Liver (tissue), 9 donors: ENCODE data around the gene PAPSS1. TPM values are rescaled to one million over a fixed set of nuclear protein-coding genes. Genes with fewer than 3 reads are reported as not detected.

Experiments
- DNase-seq: peaks from one replicate; pipeline ENCODE4 v3.0.0-alpha.2; 2017; ENCODE audit warnings: low spot score
- H3K27ac ChIP-seq, 2 donors: one replicate each; pipeline ENCODE4 v1.7.0; 2013; ENCODE audit warnings: inconsistent platforms in 2 of 2, low read length in 2 of 2, control low read depth in 1 of 2, low read depth in 1 of 2, mild to moderate bottlenecking in 1 of 2
- H3K27me3 ChIP-seq, 4 donors: one replicate each; pipeline versions ENCODE4 v1.6.1 to v1.7.0; 2013; ENCODE audit warnings: low read length in 3 of 4, inconsistent platforms in 1 of 4, mild to moderate bottlenecking in 1 of 4, moderate library complexity in 1 of 4; ENCODE audit not compliant: control insufficient read depth in 4 of 4, insufficient read depth in 4 of 4
- H3K36me3 ChIP-seq, 4 donors: one replicate each; pipeline versions ENCODE4 v1.6.1 to v1.7.0; 2013; ENCODE audit warnings: low read length in 3 of 4, mild to moderate bottlenecking in 3 of 4, low read depth in 1 of 4, moderate library complexity in 1 of 4; ENCODE audit not compliant: control insufficient read depth in 4 of 4, insufficient read depth in 3 of 4
- H3K4me1 ChIP-seq, 4 donors: one replicate each; pipeline versions ENCODE4 v1.6.1 to v1.7.0; 2013; ENCODE audit warnings: low read length in 3 of 4, mild to moderate bottlenecking in 3 of 4, moderate library complexity in 1 of 4; ENCODE audit not compliant: control insufficient read depth in 4 of 4, insufficient read depth in 4 of 4
- H3K4me3 ChIP-seq, 3 donors: one replicate each; pipeline versions ENCODE4 v1.6.1 to v1.7.0; 2013; ENCODE audit warnings: low read length in 3 of 3, control low read depth in 1 of 3, low read depth in 1 of 3, mild to moderate bottlenecking in 1 of 3
- H3K9ac ChIP-seq, 2 donors: one replicate each; pipeline ENCODE4 v1.7.0; 2013; ENCODE audit warnings: low read length in 2 of 2, mild to moderate bottlenecking in 2 of 2, moderate library complexity in 2 of 2, control low read depth in 1 of 2, low read depth in 1 of 2
- H3K9me3 ChIP-seq, 4 donors: one replicate each; pipeline versions ENCODE4 v1.6.1 to v1.7.0; 2013; ENCODE audit warnings: low read length in 3 of 4; ENCODE audit not compliant: control insufficient read depth in 4 of 4
- EGR1 ChIP-seq, 2 donors: IDR thresholded peaks; 2 replicates each; pipeline ENCODE4 v1.6.1; 2016 to 2018; ENCODE audit warnings: antibody characterized with exemption in 2 of 2, low read depth in 2 of 2
- FOXA1 ChIP-seq: IDR thresholded peaks from 2 replicates; pipeline ENCODE4 v1.6.1; 2016; ENCODE audit warnings: antibody characterized with exemption
- FOXA2 ChIP-seq: IDR thresholded peaks from 2 replicates; pipeline ENCODE4 v1.6.1; 2016; ENCODE audit warnings: antibody characterized with exemption
- GABPA ChIP-seq, 2 donors: IDR thresholded peaks in 1 of 2; conservative IDR thresholded peaks in 1 of 2; 2 replicates each; pipeline ENCODE4 v1.6.1; 2016; ENCODE audit warnings: antibody characterized with exemption in 2 of 2, mild to moderate bottlenecking in 1 of 2, moderate library complexity in 1 of 2
- HNF4A ChIP-seq, 2 donors: conservative IDR thresholded peaks; 2 replicates each; pipeline ENCODE4 v1.6.1; 2016; ENCODE audit warnings: antibody characterized with exemption in 2 of 2, mild to moderate bottlenecking in 2 of 2
- HNF4G ChIP-seq: IDR thresholded peaks from 2 replicates; pipeline ENCODE4 v1.6.1; 2016; ENCODE audit warnings: antibody characterized with exemption
- JUND ChIP-seq, 2 donors: IDR thresholded peaks; 2 replicates each; pipeline ENCODE4 v1.6.1; 2016; ENCODE audit warnings: antibody characterized with exemption in 2 of 2
- NR2F2 ChIP-seq: IDR thresholded peaks from 2 replicates; pipeline ENCODE4 v1.6.1; 2016; ENCODE audit warnings: antibody characterized with exemption
- RAD21 ChIP-seq, 2 donors: IDR thresholded peaks; 2 replicates each; pipeline ENCODE4 v1.6.1; 2016; ENCODE audit warnings: antibody characterized with exemption in 2 of 2, mild to moderate bottlenecking in 2 of 2
- REST ChIP-seq: IDR thresholded peaks from 2 replicates; pipeline ENCODE4 v1.6.1; 2016; ENCODE audit warnings: antibody characterized with exemption, mild to moderate bottlenecking
- RXRA ChIP-seq, 2 donors: IDR thresholded peaks; 2 replicates each; pipeline ENCODE4 v1.6.1; 2017 to 2018; ENCODE audit warnings: antibody characterized with exemption in 2 of 2, mild to moderate bottlenecking in 1 of 2
- SP1 ChIP-seq: IDR thresholded peaks from 2 replicates; pipeline ENCODE4 v1.6.1; 2018; ENCODE audit warnings: antibody characterized with exemption, mild to moderate bottlenecking
- TAF1 ChIP-seq: conservative IDR thresholded peaks from 2 replicates; pipeline ENCODE4 v1.6.1; 2016; ENCODE audit warnings: antibody characterized with exemption, mild to moderate bottlenecking
- YY1 ChIP-seq: IDR thresholded peaks from 2 replicates; pipeline ENCODE4 v1.6.1; 2016; ENCODE audit warnings: antibody characterized with exemption, mild to moderate bottlenecking
- WGBS: extraction: QIAGEN DNeasy Blood & Tissue Kit; methylation state at CpG from one replicate; pipeline ENCODE4 v1.1.7; 2013; 5-methylcytosine and 5-hydroxymethylcytosine counted together
- polyA plus RNA-seq, 2 donors: library from polyadenylated mRNA; stranded (reverse) in 1 of 2; unstranded in 1 of 2; fragments of 200-250 nt in 1 of 2; fragments of >200 nt in 1 of 2; fragmentation: Nextera tagmentation in 1 of 2; extraction: Ambion mirVana in 1 of 2; gene quantifications; one replicate each; pipeline versions ENCODE4 v1.2.1 to v1.2.3, GENCODE V29; 2013 to 2015
- total RNA-seq, 2 donors: library from RNA; depleted of rRNA; stranded (reverse); fragments of >200 nt; gene quantifications; one replicate each; pipeline ENCODE4 v1.2.3, GENCODE V29; 2014
- TF ChIP-seq, protein P1 (sequence below): IDR thresholded peaks from 2 replicates; pipeline ENCODE4 v1.6.1; 2016; ENCODE audit warnings: antibody characterized with exemption
- TF ChIP-seq, protein P2 (sequence below): IDR thresholded peaks from 2 replicates; pipeline ENCODE4 v1.6.1; 2016; ENCODE audit warnings: antibody characterized with exemption
- TF ChIP-seq, protein P3 (sequence below): fragments of 150-350 bp; IDR thresholded peaks from 2 replicates; pipeline ENCODE4 v1.5.1; 2017; ENCODE audit warnings: improper control_type of control experiment, low read depth, low read length; ENCODE audit not compliant: missing input control
- TF ChIP-seq, protein P4 (sequence below): IDR thresholded peaks from 2 replicates; pipeline ENCODE4 v1.6.1; 2016; ENCODE audit warnings: antibody characterized with exemption
- donor health status: healthy.
- donor health status: healthy.
- donor health status: healthy.
- donor health status: healthy.
- donor health status: healthy.

PAPSS1 gene
- total and polyA plus RNA-seq, 4 donors, result 5.7 to 17.8 (median 6.0) TPM

- H3K27ac ChIP-seq, result no peak overlapping the region
- WGBS, result 97% methylated on average over 2 of the region's 2 CpGs
- no peak for DNase-seq
- no peaks in the 10 kb centered on the region for H3K27me3 ChIP-seq
- no peaks in the 10 kb centered on the region for H3K36me3 ChIP-seq
- H3K9ac ChIP-seq, result no peak overlapping the region
- H3K9me3 ChIP-seq, result no peaks in the 10 kb centered on the region
- peaks cover 0 to 2% (median 0%) of the 10 kb centered on the region in 4 donors for H3K4me1 ChIP-seq
- no peak overlapping the region for H3K4me3 ChIP-seq
- TF ChIP-seq, protein P1, sequence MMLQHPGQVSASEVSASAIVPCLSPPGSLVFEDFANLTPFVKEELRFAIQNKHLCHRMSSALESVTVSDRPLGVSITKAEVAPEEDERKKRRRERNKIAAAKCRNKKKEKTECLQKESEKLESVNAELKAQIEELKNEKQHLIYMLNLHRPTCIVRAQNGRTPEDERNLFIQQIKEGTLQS, result no peak
- TF ChIP-seq NR2F2, result no peak
- no peak for TF ChIP-seq TAF1
- TF ChIP-seq SP1, result no peak
- TF ChIP-seq JUND (IDR thresholded peaks at IDR 0.05), result no peak
- TF ChIP-seq HNF4A (conservative IDR thresholded peaks at IDR 0.05), result no peak
- TF ChIP-seq HNF4G, result no peak
- no peak for TF ChIP-seq GABPA (IDR thresholded peaks at IDR 0.05 in 1 of 2, conservative IDR thresholded peaks at IDR 0.05 in 1 of 2)
- TF ChIP-seq, protein P2, sequence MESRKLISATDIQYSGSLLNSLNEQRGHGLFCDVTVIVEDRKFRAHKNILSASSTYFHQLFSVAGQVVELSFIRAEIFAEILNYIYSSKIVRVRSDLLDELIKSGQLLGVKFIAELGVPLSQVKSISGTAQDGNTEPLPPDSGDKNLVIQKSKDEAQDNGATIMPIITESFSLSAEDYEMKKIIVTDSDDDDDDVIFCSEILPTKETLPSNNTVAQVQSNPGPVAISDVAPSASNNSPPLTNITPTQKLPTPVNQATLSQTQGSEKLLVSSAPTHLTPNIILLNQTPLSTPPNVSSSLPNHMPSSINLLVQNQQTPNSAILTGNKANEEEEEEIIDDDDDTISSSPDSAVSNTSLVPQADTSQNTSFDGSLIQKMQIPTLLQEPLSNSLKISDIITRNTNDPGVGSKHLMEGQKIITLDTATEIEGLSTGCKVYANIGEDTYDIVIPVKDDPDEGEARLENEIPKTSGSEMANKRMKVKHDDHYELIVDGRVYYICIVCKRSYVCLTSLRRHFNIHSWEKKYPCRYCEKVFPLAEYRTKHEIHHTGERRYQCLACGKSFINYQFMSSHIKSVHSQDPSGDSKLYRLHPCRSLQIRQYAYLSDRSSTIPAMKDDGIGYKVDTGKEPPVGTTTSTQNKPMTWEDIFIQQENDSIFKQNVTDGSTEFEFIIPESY, result no peak
- no peak for TF ChIP-seq RAD21 (IDR thresholded peaks at IDR 0.05)
- no peak for TF ChIP-seq FOXA2
- TF ChIP-seq, protein P3, sequence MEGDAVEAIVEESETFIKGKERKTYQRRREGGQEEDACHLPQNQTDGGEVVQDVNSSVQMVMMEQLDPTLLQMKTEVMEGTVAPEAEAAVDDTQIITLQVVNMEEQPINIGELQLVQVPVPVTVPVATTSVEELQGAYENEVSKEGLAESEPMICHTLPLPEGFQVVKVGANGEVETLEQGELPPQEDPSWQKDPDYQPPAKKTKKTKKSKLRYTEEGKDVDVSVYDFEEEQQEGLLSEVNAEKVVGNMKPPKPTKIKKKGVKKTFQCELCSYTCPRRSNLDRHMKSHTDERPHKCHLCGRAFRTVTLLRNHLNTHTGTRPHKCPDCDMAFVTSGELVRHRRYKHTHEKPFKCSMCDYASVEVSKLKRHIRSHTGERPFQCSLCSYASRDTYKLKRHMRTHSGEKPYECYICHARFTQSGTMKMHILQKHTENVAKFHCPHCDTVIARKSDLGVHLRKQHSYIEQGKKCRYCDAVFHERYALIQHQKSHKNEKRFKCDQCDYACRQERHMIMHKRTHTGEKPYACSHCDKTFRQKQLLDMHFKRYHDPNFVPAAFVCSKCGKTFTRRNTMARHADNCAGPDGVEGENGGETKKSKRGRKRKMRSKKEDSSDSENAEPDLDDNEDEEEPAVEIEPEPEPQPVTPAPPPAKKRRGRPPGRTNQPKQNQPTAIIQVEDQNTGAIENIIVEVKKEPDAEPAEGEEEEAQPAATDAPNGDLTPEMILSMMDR, result no peak
- no peak for TF ChIP-seq RXRA (IDR thresholded peaks at IDR 0.05)
- TF ChIP-seq EGR1 (IDR thresholded peaks at IDR 0.05; ENCODE audit: low read depth in 2 of 2), result no peak
- TF ChIP-seq YY1, result no peak
- no peak for TF ChIP-seq REST
- TF ChIP-seq, protein P4, sequence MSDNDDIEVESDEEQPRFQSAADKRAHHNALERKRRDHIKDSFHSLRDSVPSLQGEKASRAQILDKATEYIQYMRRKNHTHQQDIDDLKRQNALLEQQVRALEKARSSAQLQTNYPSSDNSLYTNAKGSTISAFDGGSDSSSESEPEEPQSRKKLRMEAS, result no peak
Observed at GRCh38 chr4:107624024-107624423, 96.0 kb downstream of the PAPSS1 start.

- TF ChIP-seq RXRA (IDR thresholded peaks at IDR 0.05) (no peak), FOXA1 (no peak), EGR1 (IDR thresholded peaks at IDR 0.05; ENCODE audit: low read depth in 2 of 2) (no peak), JUND (IDR thresholded peaks at IDR 0.05) (no peak), HNF4G (no peak), RAD21 (IDR thresholded peaks at IDR 0.05) (no peak), HNF4A (conservative IDR thresholded peaks at IDR 0.05) (no peak), SP1 (no peak), REST (no peak)
- TF ChIP-seq, protein P2, result no peak
- TF ChIP-seq, protein P4, result no peak
- Histone ChIP-seq H3K36me3 (no peaks in the 10 kb centered on the region), H3K4me1 (peaks cover 0 to 3% (median 0%) of the 10 kb centered on the region in 4 donors), H3K9me3 (no peaks in the 10 kb centered on the region), H3K4me3 (no peak overlapping the region), H3K27ac (no peak overlapping the region), H3K27me3 (no peaks in the 10 kb centered on the region), H3K9ac (no peak overlapping the region)
- DNase-seq, result no peak
- WGBS, result 94% methylated on average over 2 of the region's 2 CpGs
Observed at GRCh38 chr4:107622006-107622405, 98.0 kb downstream of the PAPSS1 start.
